Spleen (tissue), 11 donors: ENCODE data around the gene KLHL40. TPM values are rescaled to one million over a fixed set of nuclear protein-coding genes. Genes with fewer than 3 reads are reported as not detected.

Experiments used
- DNase-seq: peaks from one replicate; pipeline ENCODE4 v3.0.0-alpha.2; 2020
- H3K27ac ChIP-seq, 8 donors: fragments of 200-600 bp; sonication (generic) in 7 of 8; 1 replicate in 4 of 8; 2 replicates in 4 of 8; pipeline versions ENCODE4 v1.5.0 to v1.8.0; 2016 to 2021; ENCODE audit warnings: inconsistent platforms in 4 of 8, mild to moderate bottlenecking in 4 of 8, moderate library complexity in 1 of 8
- H3K27me3 ChIP-seq, 7 donors: fragments of 200-600 bp; sonication (generic) in 6 of 7; replicated peaks in 1 of 7; 1 replicate in 4 of 7; 2 replicates in 3 of 7; pipeline versions ENCODE4 v1.5.0 to v1.8.0; 2016 to 2021; ENCODE audit warnings: inconsistent platforms in 3 of 7, mild to moderate bottlenecking in 1 of 7
- H3K36me3 ChIP-seq, 6 donors: fragments of 200-600 bp; sonication (generic) in 5 of 6; 1 replicate in 4 of 6; 2 replicates in 2 of 6; pipeline versions ENCODE4 v1.5.0 to v1.8.0; 2016 to 2021; ENCODE audit warnings: inconsistent platforms in 2 of 6
- H3K4me1 ChIP-seq, 6 donors: fragments of 200-600 bp; sonication (generic) in 5 of 6; 1 replicate in 3 of 6; 2 replicates in 3 of 6; pipeline versions ENCODE4 v1.5.0 to v1.8.0; 2016 to 2021; ENCODE audit warnings: inconsistent platforms in 3 of 6
- H3K4me3 ChIP-seq, 8 donors: fragments of 200-600 bp; sonication (generic) in 7 of 8; 1 replicate in 4 of 8; 2 replicates in 4 of 8; pipeline versions ENCODE4 v1.5.0 to v1.8.0; 2016 to 2021; ENCODE audit warnings: inconsistent platforms in 4 of 8, mild to moderate bottlenecking in 4 of 8, moderate library complexity in 2 of 8
- H3K9me3 ChIP-seq, 8 donors: fragments of 200-600 bp; sonication (generic) in 7 of 8; 1 replicate in 4 of 8; 2 replicates in 4 of 8; pipeline versions ENCODE4 v1.5.0 to v1.8.0; 2016 to 2021; ENCODE audit warnings: inconsistent platforms in 4 of 8
- POLR2A ChIP-seq, 3 donors: fragments of 450-650 bp; IDR thresholded peaks; one replicate each; pipeline ENCODE4 v1.5.1; 2017; ENCODE audit warnings: antibody characterized with exemption in 3 of 3, mild to moderate bottlenecking in 1 of 3
- POLR2AphosphoS5 ChIP-seq, 3 donors: sonication (generic); formaldehyde crosslinking; IDR thresholded peaks; one replicate each; pipeline ENCODE4 v1.5.1; 2017; ENCODE audit warnings: antibody characterized with exemption in 3 of 3
- WGBS, 5 donors: extraction: QIAGEN DNeasy Blood & Tissue Kit in 3 of 5; methylation state at CpG; one replicate each; pipeline versions ENCODE4 v1.1.5 to v1.1.7; 2013 to 2018; 5-methylcytosine and 5-hydroxymethylcytosine counted together
- intact Hi-C: fragments of 100-400 bp; cut with DNase I; formaldehyde crosslinking; loops from one replicate; pipeline ENCODE4 v1.15.0; 2023; ENCODE audit warnings: low total_unique reads
- polyA plus RNA-seq, 3 donors: library from polyadenylated mRNA; stranded (reverse); fragments of 200-250 nt; gene quantifications; one replicate each; pipeline ENCODE4 v1.2.1, GENCODE V29; 2013
- total RNA-seq, 7 donors: library from RNA; depleted of rRNA in 3 of 7; stranded (reverse); fragments of >200 nt in 3 of 7; fragmentation: NEBNext Ultra II Directional in 4 of 7; extraction: Animal tissue kit (Norgen Biotek cat#: 25700) in 4 of 7; gene quantifications; one replicate each; pipeline versions ENCODE4 v1.1.0 to v1.2.1, GENCODE V29; 2016 to 2021
- TF ChIP-seq, protein P1 (sequence below), 11 experiments: fragments of 200-600 bp in 7 of 11; fragments of 450-650 bp in 4 of 11; sonication (generic) in 4 of 11; IDR thresholded peaks in 8 of 11; conservative IDR thresholded peaks in 3 of 11; 1 replicate in 7 of 11; 2 replicates in 4 of 11; pipeline versions ENCODE4 v1.4.0 to v1.8.0; 2016 to 2021; ENCODE audit warnings: antibody characterized with exemption in 11 of 11, inconsistent platforms in 4 of 11, mild to moderate bottlenecking in 1 of 11
- donor health status: healthy with polysubstance abuse.
- donor health status: DM: no; HTN: no; CAD: no; lungs with moderate emphysema.
- donor health status: DM: no; HTN: no; CAD: no.
- donor health status: Bipolar disorder and iron deficiency.
- donor health status: healthy.
- donor health status: DM: no; HTN: no; CAD: no.
- donor health status: DM: yes; HTN: yes; CAD: no.

Gene KLHL40
- total and polyA plus RNA-seq, 10 donors: 0.03 to 0.17 TPM; not detected in 8

DNA sequence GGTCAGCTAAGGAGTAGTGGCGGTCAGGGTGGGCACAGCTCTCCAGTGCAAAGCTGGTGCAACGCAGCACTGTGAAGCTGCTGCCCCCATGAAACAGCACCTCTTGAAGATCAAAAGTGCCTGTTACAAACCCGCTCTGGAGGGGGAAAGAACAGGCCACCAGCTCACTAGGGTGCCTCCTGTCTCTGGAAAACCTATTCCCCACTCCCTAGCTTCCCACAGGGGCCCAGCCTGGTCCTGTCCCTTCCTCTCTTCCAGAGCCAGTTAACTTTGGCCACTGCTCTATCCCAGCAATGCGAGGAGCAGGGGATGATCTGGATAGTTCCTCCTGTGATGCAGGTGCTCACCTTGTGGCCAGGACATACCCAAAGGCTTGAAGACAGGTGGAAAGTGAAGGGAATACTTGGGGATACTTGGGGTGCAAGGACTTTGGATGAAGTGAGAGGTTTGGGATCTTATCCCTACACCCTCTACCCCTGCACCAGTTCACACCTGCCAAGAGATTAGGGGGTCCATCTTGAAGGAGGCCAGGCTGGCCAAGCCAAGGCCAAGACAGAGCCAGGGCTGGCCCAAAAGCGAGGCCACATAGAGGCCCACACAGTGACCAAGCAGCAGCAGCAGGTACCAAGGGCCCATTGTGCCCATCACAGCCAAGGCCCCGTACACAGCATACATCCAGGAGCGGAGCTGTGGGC is 13.0 kb downstream of the KLHL40 start:
- DNase-seq: no peak
- no peaks in the 10 kb centered on the region for H3K36me3 ChIP-seq
- H3K4me1 ChIP-seq: peaks cover 0 to 6% (median 0%) of the 10 kb centered on the region in 6 donors
- H3K27ac ChIP-seq: no peak overlapping the region
- intact Hi-C loops: no loop called here
- WGBS, 5 donors: 81 to 91% (median 85%) methylated on average over 7 of the region's 7 CpGs
- TF ChIP-seq, protein P1, sequence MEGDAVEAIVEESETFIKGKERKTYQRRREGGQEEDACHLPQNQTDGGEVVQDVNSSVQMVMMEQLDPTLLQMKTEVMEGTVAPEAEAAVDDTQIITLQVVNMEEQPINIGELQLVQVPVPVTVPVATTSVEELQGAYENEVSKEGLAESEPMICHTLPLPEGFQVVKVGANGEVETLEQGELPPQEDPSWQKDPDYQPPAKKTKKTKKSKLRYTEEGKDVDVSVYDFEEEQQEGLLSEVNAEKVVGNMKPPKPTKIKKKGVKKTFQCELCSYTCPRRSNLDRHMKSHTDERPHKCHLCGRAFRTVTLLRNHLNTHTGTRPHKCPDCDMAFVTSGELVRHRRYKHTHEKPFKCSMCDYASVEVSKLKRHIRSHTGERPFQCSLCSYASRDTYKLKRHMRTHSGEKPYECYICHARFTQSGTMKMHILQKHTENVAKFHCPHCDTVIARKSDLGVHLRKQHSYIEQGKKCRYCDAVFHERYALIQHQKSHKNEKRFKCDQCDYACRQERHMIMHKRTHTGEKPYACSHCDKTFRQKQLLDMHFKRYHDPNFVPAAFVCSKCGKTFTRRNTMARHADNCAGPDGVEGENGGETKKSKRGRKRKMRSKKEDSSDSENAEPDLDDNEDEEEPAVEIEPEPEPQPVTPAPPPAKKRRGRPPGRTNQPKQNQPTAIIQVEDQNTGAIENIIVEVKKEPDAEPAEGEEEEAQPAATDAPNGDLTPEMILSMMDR (IDR thresholded peaks at IDR 0.05 in 8 of 11, conservative IDR thresholded peaks at IDR 0.05 in 3 of 11): no peak
- TF ChIP-seq POLR2A (IDR thresholded peaks at IDR 0.05): no peak
- TF ChIP-seq POLR2AphosphoS5 (IDR thresholded peaks at IDR 0.05): no peak
- no peak overlapping the region for H3K4me3 ChIP-seq
- H3K9me3 ChIP-seq: no peaks in the 10 kb centered on the region
- H3K27me3 ChIP-seq: peaks cover 0 to 43% (median 3%) of the 10 kb centered on the region in 7 donors

DNA sequence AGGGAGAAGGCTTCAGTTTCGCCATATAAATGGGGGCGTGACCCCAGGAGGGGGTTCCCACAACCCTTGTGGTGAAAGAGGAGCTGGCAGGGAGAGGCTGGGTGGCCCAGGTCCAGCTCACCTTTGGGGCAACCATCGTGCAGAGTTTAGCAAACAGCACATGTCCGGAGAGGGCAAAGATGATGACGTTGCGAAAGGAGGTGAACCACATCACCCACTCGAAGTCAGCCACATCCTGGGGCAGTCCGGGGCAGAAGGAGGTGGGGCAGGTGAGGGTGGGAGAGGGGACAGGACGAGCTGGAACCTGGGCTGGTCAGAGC is 13.5 kb downstream of the KLHL40 start:
- TF ChIP-seq POLR2AphosphoS5 (IDR thresholded peaks at IDR 0.05) (no peak), POLR2A (IDR thresholded peaks at IDR 0.05) (no peak)
- TF ChIP-seq, protein P1 (IDR thresholded peaks at IDR 0.05 in 8 of 11, conservative IDR thresholded peaks at IDR 0.05 in 3 of 11): no peak
- intact Hi-C loops: no loop called here
- 33 to 57% (median 43%) methylated on average over 8 to 9 of the region's 9 CpGs for WGBS, 5 donors
- Histone ChIP-seq H3K4me3 (no peak overlapping the region), H3K36me3 (no peaks in the 10 kb centered on the region), H3K27me3 (peaks cover 0 to 43% (median 3%) of the 10 kb centered on the region in 7 donors), H3K9me3 (no peaks in the 10 kb centered on the region), H3K4me1 (peaks cover 0 to 6% (median 0%) of the 10 kb centered on the region in 6 donors), H3K27ac (no peak overlapping the region)
- DNase-seq: no peak

DNA sequence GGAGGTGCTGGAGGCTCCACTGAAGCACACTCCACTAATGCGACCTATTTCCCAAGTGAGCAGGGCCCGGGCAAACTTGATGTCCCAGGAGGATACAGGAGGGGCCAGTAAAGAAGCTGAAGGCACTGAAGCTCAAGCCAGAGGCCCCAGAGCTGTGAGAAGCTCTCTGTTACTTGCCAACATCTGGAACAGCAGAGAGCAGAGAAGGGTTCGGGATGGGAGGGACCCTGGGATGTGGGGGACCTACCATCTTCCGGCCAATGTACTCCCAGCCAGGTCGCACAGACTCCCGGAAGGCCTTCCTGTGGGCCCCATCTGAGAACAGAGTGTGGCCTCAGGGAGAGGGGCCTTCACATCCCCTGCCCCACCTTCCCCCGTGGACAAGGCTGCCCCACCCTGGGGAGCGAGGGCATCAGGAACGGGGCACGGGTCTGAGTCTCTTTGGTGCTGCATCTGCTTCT is 14.2 kb downstream of the KLHL40 start:
- TF ChIP-seq POLR2AphosphoS5 (IDR thresholded peaks at IDR 0.05): no peak
- TF ChIP-seq, protein P1 (IDR thresholded peaks at IDR 0.05 in 8 of 11, conservative IDR thresholded peaks at IDR 0.05 in 3 of 11): no peak
- no peak for TF ChIP-seq POLR2A (IDR thresholded peaks at IDR 0.05)
- WGBS, 5 donors: 67 to 76% (median 72%) methylated on average over 9 to 10 of the region's 10 CpGs
- H3K36me3 ChIP-seq: no peaks in the 10 kb centered on the region
- H3K9me3 ChIP-seq: no peaks in the 10 kb centered on the region
- H3K4me1 ChIP-seq: peaks cover 0 to 6% (median 0%) of the 10 kb centered on the region in 6 donors
- no peak overlapping the region for H3K4me3 ChIP-seq
- peaks cover 0 to 43% (median 3%) of the 10 kb centered on the region in 7 donors for H3K27me3 ChIP-seq
- DNase-seq: no peak
- intact Hi-C loops: no loop called here
- no peak overlapping the region for H3K27ac ChIP-seq

DNA sequence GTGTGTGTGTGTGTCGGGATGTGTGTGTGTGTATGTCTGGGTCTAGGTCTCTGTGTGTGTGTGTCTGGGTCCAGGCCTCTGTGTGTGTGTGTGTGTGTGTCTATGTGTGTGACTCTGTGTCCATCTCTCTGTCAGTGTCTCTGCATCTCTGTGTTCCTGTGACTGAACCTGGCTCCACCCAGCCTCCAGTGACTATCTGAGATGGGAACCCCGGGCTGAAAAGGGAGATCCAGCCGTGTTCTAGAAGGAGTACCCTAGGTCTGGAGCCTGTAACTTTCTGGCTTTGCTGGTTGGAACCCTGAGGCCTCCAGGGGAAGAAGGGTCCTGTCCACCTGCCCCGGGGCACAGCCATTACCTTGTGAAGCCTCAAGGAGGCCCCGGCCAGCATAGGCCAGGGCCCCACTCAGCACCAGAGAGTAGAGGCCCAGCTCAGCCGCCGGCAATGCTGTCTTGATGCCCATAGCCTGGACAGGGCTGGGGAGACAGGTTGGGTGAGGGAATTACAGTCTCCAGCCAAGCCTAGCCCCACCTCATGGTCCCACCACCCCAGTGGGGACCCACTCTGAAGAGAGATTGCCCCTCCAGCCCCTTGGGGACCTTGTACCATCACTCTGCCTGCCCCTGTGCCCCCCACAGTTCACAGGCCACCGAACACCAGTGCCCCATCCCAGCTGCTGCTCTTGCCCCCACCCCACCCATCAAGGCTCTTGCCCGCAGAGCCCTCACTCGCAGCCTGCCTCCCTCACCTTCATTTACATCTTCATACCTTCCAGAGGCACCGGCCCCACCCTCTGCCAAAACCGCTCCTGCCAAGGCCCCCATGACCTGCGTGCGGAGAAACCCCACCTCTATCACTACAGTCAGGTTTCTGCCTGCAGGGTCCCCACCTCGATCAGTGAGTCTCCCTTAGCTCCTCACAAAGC is 15.3 kb downstream of the KLHL40 start:
- H3K27me3 ChIP-seq: peaks cover 0 to 43% (median 3%) of the 10 kb centered on the region in 7 donors
- intact Hi-C loops: no loop called here
- TF ChIP-seq, protein P1 (IDR thresholded peaks at IDR 0.05 in 8 of 11, conservative IDR thresholded peaks at IDR 0.05 in 3 of 11): no peak
- no peak for TF ChIP-seq POLR2A (IDR thresholded peaks at IDR 0.05)
- H3K27ac ChIP-seq: no peak overlapping the region
- H3K9me3 ChIP-seq: no peaks in the 10 kb centered on the region
- peaks cover 0 to 6% (median 0%) of the 10 kb centered on the region in 6 donors for H3K4me1 ChIP-seq
- 69 to 76% (median 72%) methylated on average over 12 to 15 of the region's 15 CpGs for WGBS, 5 donors
- H3K4me3 ChIP-seq: no peak overlapping the region
- DNase-seq: no peak
- H3K36me3 ChIP-seq: no peaks in the 10 kb centered on the region
